Colonic mucosa (tissue), 4 donors: ENCODE data around the gene ANXA2. TPM values are rescaled to one million over a fixed set of nuclear protein-coding genes. Genes with fewer than 3 reads are reported as not detected.
"Not testable (repeated sequence)": the region's sequence is repeated elsewhere in the genome, so short reads cannot be mapped to it uniquely, and the experiment has no call there.

Experiments
- DNase-seq: peaks from one replicate; pipeline ENCODE4 v3.0.0-alpha.2; 2020
- H3K27ac ChIP-seq: fragments of 200-600 bp; one replicate; pipeline ENCODE4 v1.8.0; 2021
- H3K27me3 ChIP-seq: fragments of 200-600 bp; one replicate; pipeline ENCODE4 v1.8.0; 2021
- H3K36me3 ChIP-seq: fragments of 200-600 bp; one replicate; pipeline ENCODE4 v1.8.0; 2021
- H3K4me1 ChIP-seq: fragments of 200-600 bp; one replicate; pipeline ENCODE4 v1.8.0; 2021; ENCODE audit warnings: mild to moderate bottlenecking
- H3K4me3 ChIP-seq: fragments of 200-600 bp; one replicate; pipeline ENCODE4 v1.8.0; 2021
- H3K9ac ChIP-seq, 2 donors: one replicate each; pipeline ENCODE4 v1.7.0; 2013; ENCODE audit warnings: control low read depth in 2 of 2, low read depth in 2 of 2, low read length in 2 of 2
- H3K9me3 ChIP-seq: fragments of 200-600 bp; one replicate; pipeline ENCODE4 v1.8.0; 2021
- CTCF ChIP-seq: fragments of 200-600 bp; IDR thresholded peaks from one replicate; pipeline ENCODE4 v1.8.0; 2022; ENCODE audit warnings: antibody characterized with exemption, mild to moderate bottlenecking
- intact Hi-C: fragments of 100-400 bp; cut with DNase I; formaldehyde crosslinking; loops from one replicate; pipeline ENCODE4 v1.14.1; 2022
- total RNA-seq, 2 donors: library from RNA; stranded (reverse); fragmentation: NEBNext Ultra II Directional in 1 of 2; extraction: Animal tissue kit (Norgen Biotek cat#: 25700) in 1 of 2; gene quantifications; one replicate each; pipeline ENCODE4 v1.2.1, GENCODE V29; 2021
- donor health status: healthy.
- donor health status: DM: no; HTN: no; CAD: no.
- donor health status: DM: no; HTN: no; CAD: no.

Gene ANXA2
- total RNA-seq, 2 donors from 2014 or later: 813 to 816 TPM

DNA sequence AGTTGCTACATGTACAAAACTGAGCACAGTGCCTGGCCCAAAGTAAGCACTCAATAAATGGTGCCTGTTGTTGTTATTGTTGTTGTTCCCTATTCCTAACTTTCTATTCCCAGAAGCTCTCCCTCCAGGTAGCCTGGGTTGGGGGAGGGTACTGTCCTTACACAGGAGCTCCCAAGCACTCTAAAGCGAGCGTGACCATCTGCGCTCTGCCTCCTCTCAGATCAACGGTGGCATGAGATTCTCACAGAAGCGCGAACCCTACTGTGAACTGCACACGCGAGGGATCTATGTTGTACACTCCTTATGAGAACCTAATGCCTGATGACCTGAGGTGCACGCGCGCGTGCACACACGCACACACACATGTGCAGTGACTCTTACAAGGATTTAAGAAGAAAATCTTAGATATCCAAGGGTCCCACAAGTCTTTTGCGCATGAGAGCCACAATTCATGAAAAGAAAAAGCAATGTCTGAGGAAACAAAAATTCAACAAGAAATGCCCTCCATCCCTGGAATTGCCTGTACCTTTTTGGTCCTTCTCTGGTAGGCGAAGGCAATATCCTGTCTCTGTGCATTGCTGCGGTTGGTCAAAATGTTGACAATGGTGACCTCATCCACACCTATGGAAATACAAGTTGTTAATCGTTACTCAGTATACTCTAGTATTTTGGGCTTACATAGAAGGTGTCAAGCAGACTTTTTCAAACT is 33.7 kb downstream of the ANXA2 start:
- Histone ChIP-seq H3K27ac (no peak overlapping the region), H3K4me1 (peaks cover 6% of the 10 kb centered on the region), H3K27me3 (no peaks in the 10 kb centered on the region), H3K9ac (no peak overlapping the region), H3K4me3 (no peak overlapping the region), H3K36me3 (no peaks in the 10 kb centered on the region), H3K9me3 (no peaks in the 10 kb centered on the region)
- DNase-seq: no peak
- no peak for TF ChIP-seq CTCF
- intact Hi-C loops: no loop called here

GRCh38 chr15:60363087-60363549 is 34.7 kb downstream of the ANXA2 start:
- intact Hi-C loops: no loop called here
- DNase-seq: no peak
- Histone ChIP-seq H3K36me3 (no peaks in the 10 kb centered on the region), H3K9ac (no peak overlapping the region), H3K9me3 (no peaks in the 10 kb centered on the region), H3K27ac (peak overlapping the region; percentile 1), H3K27me3 (no peaks in the 10 kb centered on the region), H3K4me3 (no peak overlapping the region), H3K4me1 (peaks cover 6% of the 10 kb centered on the region)
- no peak for TF ChIP-seq CTCF

GRCh38 chr15:60362321-60363086 is 35.3 kb downstream of the ANXA2 start:
- peak overlapping the region in 1 of 2 donors; percentile 28 for H3K9ac ChIP-seq

GRCh38 chr15:60359738-60360137 is 38.0 kb downstream of the ANXA2 start:
- H3K4me3 ChIP-seq, H3K9me3 ChIP-seq, H3K27ac ChIP-seq, H3K27me3 ChIP-seq, DNase-seq, H3K4me1 ChIP-seq, H3K9ac ChIP-seq, H3K36me3 ChIP-seq: not testable (repeated sequence)
- intact Hi-C loops: loop anchor here (5.0 kb wide), 1 partner anchor 83 kb away; no protein-coding TSS in a partner anchor
- TF ChIP-seq CTCF: peak; percentile 57

More at GRCh38 chr15:60362321-60363086, 35.3 kb downstream of the ANXA2 start:
- Histone ChIP-seq H3K27me3 (no peaks in the 10 kb centered on the region), H3K36me3 (no peaks in the 10 kb centered on the region), H3K27ac (peak overlapping the region; percentile 6), H3K4me1 (peaks cover 6% of the 10 kb centered on the region), H3K4me3 (no peak overlapping the region), H3K9me3 (no peaks in the 10 kb centered on the region)
- no peak for TF ChIP-seq CTCF
- intact Hi-C loops: no loop called here
- DNase-seq: no peak

- no peak for DNase-seq
- no peak for TF ChIP-seq CTCF
- peaks cover 2% of the 10 kb centered on the region for H3K36me3 ChIP-seq
- no peak overlapping the region for H3K27ac ChIP-seq
- no peaks in the 10 kb centered on the region for H3K9me3 ChIP-seq
- intact Hi-C loops: loop anchor here (5.0 kb wide), 1 partner anchor 83 kb away; no protein-coding TSS in a partner anchor
- no peak overlapping the region for H3K4me3 ChIP-seq
- no peaks in the 10 kb centered on the region for H3K27me3 ChIP-seq
- peaks cover 6% of the 10 kb centered on the region for H3K4me1 ChIP-seq
- H3K9ac ChIP-seq: no peak overlapping the region
Measured at GRCh38 chr15:60358935-60359682, 38.7 kb downstream of the ANXA2 start.
